ENCODE data around the gene HRH3.

The HRH3 gene

DNA sequence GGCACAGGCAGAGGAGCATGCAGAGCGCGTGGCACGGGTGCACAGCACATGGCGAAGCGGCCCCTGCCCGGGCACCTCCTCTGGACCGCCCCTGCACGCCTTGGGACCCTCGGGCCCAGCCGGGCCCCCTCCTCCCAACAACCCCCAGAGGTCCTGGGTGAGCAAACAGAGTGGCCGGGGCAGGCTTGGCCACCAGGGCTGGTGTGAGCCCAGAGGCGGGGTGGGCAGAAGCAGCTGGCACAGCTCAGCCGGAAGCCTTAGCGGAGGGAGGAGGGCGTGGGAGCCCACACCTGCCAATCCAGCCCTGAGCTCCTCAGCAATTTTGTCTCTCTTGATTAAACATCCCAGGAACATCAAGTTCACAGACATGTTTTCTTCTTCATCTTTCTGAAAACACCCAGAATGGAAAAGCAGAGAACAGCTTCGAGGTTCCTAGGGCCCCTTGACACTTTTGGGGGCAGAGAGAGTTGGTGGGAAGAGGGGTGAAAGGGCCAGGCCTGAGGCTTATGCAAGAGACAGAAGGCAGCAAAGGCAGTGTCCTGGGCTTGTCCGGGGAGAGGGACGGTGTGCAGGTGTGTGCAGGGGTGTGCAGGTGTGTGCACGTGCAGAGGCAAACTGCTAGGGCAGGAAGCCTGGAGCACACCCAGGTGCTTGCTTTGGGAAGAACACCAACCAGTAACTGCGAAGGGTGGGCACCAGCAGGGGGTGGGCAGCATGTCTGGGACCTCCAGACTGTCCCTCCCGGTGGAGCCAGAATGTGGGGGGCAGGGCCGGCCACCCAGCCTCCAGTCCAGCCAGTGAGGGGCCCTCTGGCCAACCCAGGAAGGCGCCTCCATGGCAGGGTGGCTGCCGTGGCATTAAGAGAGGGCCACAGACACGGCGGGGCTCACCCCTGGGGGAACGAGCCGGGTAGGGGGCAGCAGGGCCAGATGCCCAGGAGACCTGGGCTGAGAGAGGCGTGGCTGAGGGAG lies 4.8 kb downstream of the HRH3 start:
- no peak for DNase-seq

DNA sequence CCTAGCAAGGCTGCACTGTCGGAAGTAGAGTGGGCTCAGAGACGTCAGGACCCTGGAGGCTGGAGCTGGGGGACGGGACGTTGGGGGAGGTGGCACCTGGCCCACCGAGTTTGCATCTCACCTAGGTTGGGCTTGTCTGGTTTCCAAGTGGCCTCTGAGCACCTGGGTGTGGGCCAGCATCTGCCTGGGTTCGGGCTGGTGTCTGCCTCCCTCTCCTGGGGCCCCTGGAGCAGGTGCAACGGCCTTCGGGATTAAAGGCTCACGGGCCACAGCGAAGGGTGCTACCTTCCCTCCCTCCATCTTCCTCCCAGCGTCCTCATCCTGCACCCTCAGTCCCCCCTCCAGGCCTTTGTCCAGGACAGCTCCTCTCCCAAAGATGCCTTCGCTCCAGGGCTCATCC lies 6.0 kb downstream of the HRH3 start:
- peak; percentile 46 for DNase-seq

- no peak for DNase-seq
Observed at GRCh38 chr20:62212299-62212698, 7.8 kb downstream of the HRH3 start.

GRCh38 chr20:62211769-62212288 lies 8.2 kb downstream of the HRH3 start:
- no peak for DNase-seq

- no peak for DNase-seq
Observed at GRCh38 chr20:62211216-62211615, 8.9 kb downstream of the HRH3 start.

DNA sequence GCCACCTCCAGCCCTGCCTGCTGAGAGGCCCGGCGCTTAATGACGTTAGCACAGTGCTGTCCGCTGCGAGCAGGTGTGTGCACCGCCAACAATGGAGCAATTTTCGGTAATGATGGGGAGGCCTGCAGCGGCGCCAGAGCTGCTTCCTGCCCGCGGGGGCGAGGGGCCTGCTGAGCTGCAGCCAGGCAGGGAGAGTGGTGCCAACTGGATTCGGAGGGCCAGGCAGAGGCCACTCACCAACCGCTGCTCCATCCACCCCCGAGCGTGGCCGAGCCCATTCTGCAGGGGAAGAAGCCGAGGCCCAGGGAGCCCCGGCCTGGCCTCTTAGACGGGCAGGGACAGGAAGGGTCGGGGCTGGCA lies 9.6 kb downstream of the HRH3 start:
- no peak for DNase-seq

- no peak for DNase-seq
Observed at GRCh38 chr20:62209850-62210495, 10.1 kb downstream of the HRH3 start.

GRCh38 chr20:62208795-62209755 lies 11.0 kb downstream of the HRH3 start:
- peak; percentile 62 for DNase-seq

GRCh38 chr20:62208061-62208794 lies 11.8 kb downstream of the HRH3 start:
- DNase-seq = no peak

GRCh38 chr20:62206388-62206775 lies 13.7 kb downstream of the HRH3 start:
- no peak for DNase-seq

GRCh38 chr20:62205618-62206387 lies 14.3 kb downstream of the HRH3 start:
- no peak for DNase-seq

- peak; percentile 67 for DNase-seq
Observed at GRCh38 chr20:62203378-62204030, 16.6 kb downstream of the HRH3 start.

GRCh38 chr20:62202676-62203377 lies 17.3 kb downstream of the HRH3 start:
- no peak for DNase-seq

- no peak for DNase-seq
Observed at GRCh38 chr20:62202083-62202395, 18.0 kb downstream of the HRH3 start.

GRCh38 chr20:62201173-62202082 lies 18.6 kb downstream of the HRH3 start:
- no peak for DNase-seq

- DNase-seq = no peak
Observed at GRCh38 chr20:62200491-62201172, 19.4 kb downstream of the HRH3 start.

GRCh38 chr20:62198931-62199330 lies 21.1 kb downstream of the HRH3 start:
- DNase-seq = no peak

DNA sequence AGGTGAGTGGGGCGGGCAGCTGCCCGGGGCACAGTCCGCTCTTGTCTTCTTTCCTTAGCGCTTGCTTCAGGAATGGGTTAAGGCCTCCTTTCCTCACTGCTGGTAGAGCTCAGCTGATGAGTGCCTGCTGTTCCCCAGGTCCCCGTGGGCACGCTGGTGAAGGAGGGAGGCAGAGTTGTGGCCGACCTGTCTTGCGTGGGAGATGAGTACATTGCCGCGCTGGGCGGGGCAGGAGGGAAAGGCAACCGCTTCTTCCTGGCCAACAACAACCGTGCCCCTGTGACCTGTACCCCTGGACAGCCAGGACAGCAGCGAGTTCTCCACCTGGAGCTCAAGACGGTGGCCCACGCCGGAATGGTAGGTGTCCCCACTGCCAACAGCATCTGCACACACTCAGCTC lies 21.6 kb downstream of the HRH3 start:
- DNase-seq = no peak

GRCh38 chr20:62197801-62198200 lies 22.3 kb downstream of the HRH3 start:
- no peak for DNase-seq
